Right ventricle myocardium superior (tissue), 1 donor: Measurements from ENCODE around the gene ZNF697. TPM values are rescaled to one million over a fixed set of nuclear protein-coding genes. Genes with fewer than 3 reads are reported as not detected.
A peak's percentile ranks its signal among the peaks of the same experiment; 100 is the strongest.
"Not testable (repeated sequence)": the region's sequence is repeated elsewhere in the genome, so short reads cannot be mapped to it uniquely, and the experiment has no call there.

Source experiments
- ATAC-seq: fragments of 200-7000 bp; cut with Tn5 transposase; one replicate; pipeline ENCODE4 v1.9.1; 2020; ENCODE audit warnings: mild to moderate bottlenecking; ENCODE audit not compliant: poor library complexity
- DNase-seq: peaks from one replicate; pipeline ENCODE4 v3.0.0-alpha.2; 2020
- intact Hi-C: fragments of 100-400 bp; cut with DNase I; formaldehyde crosslinking; loops from one replicate; pipeline ENCODE4 v1.11.2; 2022
- total RNA-seq: library from RNA; stranded (reverse); fragmentation: NEBNext Ultra II Directional; extraction: Animal tissue kit (Norgen Biotek cat#: 25700); gene quantifications from one replicate; pipeline ENCODE4 v1.2.1, GENCODE V29; 2021
- donor health status: DM: no; HTN: yes; CAD: no; lungs with severe emphysema.

Gene ZNF697
- total RNA-seq, 1 donor from 2014 or later: 9.2 TPM

DNA sequence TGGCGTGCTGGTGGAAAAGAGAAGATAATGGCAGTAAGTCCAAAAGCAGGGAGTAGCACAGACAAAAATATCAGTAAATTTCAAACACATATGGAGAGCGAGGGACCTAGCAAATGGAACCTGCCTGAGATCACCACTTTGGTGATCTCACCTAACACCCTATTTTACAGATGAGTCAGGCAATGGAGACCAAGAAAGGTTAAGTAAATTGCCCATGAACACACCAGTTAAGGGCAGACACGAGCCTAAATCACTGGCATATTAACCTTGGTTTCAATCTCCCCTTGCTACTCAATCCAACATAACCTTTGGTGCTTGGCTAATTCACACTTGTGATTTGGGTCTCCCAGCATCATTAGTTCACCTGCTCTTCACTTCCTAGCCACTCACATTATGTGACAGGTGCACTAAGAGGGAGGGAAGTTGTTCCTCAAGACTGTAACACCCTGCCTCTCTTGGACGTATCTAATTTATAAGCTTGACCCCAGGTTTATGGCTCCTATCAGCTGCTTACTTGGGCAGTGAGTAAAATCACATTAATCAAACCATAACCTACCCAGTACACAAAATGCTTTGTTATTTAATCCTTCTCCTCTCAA is 11.5 kb downstream of the ZNF697 start:
- intact Hi-C loops: no loop called here
- ATAC-seq (no peak), DNase-seq (no peak)

DNA sequence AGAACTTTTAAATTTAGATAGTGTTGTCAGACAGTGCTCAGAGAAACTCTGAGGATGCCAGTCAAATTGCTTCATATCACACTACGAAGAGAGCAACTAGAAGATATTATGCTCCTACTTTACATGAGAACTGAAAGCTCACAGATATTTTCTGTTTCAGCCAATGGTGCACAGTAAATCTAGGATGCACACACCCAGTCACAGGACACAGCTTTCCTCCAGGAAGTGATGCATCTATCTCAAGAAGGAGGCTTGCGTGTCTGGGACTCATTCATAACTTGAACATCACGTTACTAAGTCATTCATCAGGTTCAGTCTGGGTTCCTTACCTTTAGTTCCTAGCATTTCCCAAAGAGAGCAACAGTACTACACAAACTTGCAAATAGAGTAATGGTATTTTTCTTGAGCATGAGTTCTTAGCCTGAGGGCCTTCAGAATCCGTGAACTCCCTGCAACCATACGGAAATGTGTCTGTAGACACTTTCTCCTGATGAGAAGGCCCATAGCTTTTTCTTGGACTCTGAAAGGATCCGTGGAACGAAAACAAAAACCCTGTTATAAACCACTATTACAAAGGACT is 12.2 kb downstream of the ZNF697 start:
- no peak for DNase-seq
- no peak for ATAC-seq
- intact Hi-C loops: no loop called here

DNA sequence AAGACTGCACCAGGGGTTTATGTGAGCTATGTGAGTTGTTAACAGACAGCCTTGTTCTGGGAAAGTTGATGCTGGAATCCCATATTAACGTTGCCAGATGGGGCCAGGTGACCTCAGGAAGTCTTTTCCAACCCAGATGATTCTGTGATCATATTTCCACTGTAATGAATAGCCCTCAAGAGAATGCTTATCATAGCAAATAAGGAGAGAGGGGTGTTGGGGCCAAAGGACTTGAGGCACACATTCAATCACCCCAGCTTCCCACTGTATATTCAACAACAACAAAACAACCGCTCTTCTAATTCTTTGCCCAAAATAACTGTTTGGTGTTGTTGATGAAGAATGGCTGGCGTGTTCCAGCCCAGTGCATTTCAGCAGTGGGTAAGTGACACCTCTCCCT is 14.1 kb downstream of the ZNF697 start:
- DNase-seq (no peak), ATAC-seq (no peak)
- intact Hi-C loops: no loop called here

DNA sequence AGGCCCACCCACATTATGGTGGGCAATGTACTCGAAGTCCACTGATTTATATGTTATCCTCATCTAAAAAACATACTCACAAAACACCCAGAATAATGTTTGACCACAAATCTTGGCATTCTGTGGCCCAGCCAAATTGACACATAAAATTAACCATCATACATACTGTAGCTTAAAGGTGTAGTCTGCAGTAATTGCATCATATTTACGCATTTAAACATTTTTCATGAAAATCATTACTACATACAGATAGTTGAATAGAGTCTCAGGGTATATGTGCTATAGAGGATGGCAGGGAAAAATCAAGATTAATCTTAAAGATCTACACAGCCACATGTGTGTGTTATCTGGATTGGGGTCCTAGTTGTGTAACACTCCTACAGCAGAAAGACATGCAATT is 14.5 kb downstream of the ZNF697 start:
- intact Hi-C loops: no loop called here
- DNase-seq (no peak), ATAC-seq (no peak)

DNA sequence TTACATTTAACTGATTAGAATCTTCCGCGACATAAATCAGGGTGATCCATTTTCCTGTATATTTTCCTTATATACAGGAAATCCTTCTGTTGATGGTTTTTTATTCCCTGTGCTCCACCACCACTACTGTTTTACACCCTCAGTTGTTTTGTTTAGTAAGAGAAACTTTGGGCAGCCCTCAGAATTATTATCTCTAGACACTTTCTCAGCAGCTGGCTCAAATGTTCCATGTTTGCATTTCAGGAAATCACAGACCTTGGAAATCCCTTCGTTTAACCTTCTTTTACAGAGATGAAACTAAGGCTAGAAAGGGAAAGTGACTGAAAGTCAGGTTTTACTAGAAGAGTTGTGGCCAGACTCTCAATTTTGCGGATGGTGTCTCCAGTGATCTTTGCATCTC is 15.2 kb downstream of the ZNF697 start:
- intact Hi-C loops: no loop called here
- ATAC-seq: no peak
- no peak for DNase-seq

DNA sequence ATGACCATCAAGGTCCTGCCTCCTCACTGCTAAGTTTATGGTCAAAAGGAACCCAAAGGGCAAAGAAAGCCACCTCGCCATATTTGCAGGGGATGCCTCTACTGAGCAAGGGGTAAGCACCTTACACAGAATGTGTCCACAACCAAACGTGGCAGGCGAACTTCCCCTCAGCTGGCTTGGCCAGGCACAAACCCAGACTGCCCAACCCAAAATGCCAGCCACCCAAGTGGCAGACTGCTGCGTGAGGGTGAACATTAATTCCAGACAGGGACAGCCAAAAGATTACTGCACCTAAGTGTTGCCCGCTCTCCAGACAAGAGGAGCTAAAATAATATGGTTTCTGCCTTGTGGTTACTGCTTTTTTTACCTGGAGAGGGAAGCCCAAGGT is 16.0 kb downstream of the ZNF697 start:
- DNase-seq: peak; percentile 58
- intact Hi-C loops: no loop called here
- peak; percentile 60 for ATAC-seq

DNA sequence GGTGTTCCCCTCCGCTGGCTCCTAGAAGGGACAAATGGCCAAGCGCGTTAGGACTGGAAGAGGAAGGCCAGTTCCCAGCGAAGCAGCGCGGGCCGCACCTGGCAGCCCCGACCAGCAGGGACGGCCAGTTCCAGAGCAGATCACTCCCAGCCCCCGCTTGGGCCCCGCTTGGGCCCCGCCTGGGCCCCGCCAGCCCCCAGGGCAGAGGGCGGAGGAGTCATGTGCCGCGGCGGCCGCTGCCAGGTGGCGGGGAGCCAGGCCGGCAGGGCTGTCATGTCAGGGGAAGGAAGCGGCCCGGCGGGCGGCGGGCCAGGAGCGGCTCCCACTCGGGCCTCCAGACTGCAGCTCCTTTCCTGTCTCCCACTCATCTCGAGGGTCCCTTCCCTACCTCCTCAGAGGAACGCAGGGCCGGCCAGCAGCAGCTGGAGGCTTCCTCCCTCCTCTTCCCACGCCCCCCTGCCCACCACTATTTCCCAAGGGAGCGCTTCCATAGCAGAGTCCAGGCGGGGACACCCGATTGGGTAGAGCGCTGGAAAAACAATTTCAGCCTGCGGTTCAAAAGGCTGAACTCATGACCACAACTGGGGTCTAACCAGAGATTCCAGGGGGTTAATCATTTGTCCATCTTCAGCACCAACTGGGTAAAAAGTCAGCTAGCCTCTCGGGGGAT is 16.5 kb downstream of the ZNF697 start:
- ATAC-seq (peak; percentile 96), DNase-seq (peak; percentile 95)
- intact Hi-C loops: no loop called here

DNA sequence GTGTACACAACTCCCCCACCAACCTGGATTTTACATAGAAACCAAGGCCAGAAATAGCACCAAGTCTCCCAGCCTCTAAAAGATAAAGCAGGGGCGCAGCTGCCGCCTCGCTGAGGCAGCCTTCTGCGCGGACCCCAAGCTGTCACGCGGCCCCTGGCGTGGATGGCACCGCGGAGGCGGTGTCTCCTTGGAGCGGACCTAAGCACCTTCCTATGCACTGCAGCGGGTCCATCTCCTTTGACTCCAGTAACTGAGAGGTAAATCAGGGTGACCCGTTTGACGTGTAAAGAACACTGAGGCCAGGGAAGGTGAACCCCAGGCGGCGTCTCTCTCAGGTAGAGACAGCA is 17.0 kb downstream of the ZNF697 start:
- DNase-seq (no peak), ATAC-seq (peak; percentile 19)
- intact Hi-C loops: no loop called here

DNA sequence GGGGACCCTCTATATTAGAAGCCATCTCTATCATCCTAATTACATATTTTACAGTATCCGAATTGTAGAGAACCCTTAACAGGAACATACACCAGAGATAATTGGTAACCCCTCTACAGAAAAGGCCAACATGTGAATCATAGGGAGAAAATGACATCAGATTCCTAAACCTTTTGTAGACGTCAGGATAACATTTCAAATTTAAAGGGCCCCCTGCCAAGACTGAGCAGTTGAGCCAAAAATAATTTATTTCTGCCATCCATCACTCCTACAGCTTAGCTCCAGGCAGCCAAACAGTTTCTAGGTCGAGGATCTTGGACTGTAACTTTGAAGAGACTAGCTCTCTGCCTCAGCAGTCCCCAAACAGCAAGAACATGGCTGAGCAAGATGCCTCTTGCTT is 21.2 kb downstream of the ZNF697 start:
- no peak for DNase-seq
- intact Hi-C loops: no loop called here
- ATAC-seq: peak; percentile 21

DNA sequence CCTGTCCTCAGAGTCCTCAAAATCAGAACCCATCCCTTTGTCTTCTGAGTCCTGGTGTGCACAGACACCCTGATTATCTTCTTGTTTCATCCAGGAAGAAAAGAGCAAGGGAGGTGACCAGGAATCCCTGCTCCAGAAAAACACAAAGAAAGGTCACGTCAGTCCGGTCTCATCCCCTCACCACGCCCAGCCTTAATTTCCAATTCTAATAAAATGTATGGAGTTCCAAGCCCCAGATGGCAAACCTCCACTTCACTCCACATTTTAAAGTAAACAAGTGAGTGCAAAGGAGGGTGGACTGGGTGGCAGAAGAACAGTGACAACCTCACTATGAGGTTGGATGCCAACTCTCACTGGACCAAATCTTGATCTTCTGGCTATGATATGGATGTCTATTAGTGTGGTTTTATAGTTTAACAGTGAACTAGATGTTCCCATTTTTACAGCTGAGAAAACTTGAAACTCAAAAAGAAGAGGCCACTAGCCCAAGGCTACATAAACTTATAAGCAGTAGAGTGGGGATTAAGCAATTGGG is 22.0 kb downstream of the ZNF697 start:
- DNase-seq (no peak), ATAC-seq (no peak)
- intact Hi-C loops: no loop called here

DNA sequence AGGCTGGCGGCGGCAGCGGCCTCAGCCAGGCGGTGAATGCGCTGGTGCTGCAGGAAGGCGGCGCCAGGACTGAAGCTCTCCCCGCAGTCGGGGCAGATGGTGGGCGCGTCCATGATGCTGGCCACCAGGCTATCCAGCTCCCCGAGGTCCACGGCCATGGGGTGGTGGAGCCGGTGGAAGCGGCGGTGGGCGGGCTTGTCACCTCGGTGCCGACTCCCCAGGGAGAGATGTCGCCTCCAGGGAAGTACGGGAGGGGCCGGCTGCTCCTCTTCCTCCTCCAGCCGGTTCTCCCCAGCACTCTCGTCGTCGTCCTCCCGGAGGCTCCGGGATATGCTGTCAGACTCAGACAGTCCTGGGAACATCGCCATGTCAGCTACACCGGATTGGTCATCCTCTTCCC is 24.4 kb downstream of the ZNF697 start:
- ATAC-seq: no peak
- intact Hi-C loops: no loop called here
- DNase-seq: no peak

DNA sequence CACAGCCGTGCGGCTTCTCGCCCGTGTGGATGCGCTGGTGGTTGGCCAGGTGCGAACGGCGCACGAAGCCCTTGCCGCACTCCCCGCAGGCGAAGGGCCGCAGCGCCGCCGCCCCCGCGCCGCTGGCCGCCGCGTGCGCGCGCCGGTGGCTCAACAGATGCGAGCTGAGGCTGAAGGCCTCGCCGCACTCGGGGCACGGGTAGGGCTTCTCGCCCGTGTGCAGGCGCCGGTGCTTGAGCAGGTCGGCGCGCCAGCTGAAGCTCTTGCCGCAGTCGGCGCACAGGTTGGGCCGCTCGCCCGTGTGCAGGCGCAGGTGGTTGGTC is 24.9 kb downstream of the ZNF697 start:
- intact Hi-C loops: no loop called here
- ATAC-seq (no peak), DNase-seq (no peak)

DNA sequence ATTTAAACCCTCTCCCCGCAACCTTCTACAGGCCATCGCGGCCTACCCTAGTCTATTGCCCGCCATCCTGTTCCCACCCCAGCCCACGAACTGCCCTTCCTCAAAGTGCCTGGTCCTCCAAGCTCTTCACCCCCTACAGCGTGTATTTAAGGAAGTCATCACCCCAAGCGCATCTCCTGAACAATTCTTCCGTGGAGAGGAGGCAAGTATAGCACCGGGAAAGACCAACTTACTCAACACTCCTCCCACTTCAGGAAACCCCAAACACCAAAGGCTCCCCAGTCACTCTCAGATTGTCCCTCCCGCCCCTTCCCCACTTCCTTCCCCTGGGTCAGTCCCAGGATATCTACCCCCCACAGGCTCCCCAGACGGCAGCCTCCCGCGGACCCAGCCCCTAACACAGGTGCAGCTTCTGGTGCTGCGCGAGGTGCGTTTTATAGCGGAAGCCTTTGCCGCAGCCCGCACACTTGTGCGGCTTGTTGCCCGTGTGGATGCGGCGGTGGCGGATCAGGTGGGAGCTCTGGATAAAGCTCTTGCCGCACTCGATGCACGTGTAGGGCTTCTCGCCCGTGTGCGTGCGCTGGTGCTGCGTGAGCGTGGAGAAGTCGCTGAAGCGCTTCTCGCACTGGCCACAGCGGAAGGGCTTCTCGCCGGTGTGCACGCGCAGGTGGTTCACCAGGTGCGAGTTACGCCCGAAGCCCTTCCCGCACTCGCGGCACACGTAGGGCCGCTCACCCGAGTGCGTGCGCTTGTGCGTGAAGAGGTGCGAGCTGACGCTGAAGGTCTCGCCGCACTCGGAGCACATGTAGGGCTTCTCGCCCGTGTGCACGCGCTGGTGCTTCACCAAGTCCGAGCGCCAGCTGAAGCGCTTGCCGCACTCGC is 25.5 kb downstream of the ZNF697 start:
- DNase-seq (no peak), ATAC-seq (no peak)
- intact Hi-C loops: no loop called here

DNA sequence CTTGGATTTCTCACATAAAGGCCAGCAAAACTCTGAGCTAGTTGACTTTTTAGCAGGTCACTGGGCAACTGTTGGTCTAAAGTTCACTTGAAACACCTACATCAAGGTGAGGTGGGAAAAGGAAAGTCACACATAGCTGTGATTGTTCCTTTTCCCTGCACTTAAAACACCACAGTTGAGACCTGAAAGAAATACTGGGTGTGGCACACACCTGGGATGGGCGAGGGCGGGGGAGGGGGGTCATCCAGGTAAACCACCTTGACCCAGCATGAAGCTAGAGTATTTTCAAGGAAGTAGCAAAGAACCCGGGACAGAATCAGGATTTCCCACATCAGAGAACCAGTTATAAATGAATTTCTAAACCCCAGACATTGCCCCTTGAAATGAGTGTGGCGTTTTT is 26.4 kb downstream of the ZNF697 start:
- ATAC-seq: no peak
- intact Hi-C loops: no loop called here
- DNase-seq: no peak

DNA sequence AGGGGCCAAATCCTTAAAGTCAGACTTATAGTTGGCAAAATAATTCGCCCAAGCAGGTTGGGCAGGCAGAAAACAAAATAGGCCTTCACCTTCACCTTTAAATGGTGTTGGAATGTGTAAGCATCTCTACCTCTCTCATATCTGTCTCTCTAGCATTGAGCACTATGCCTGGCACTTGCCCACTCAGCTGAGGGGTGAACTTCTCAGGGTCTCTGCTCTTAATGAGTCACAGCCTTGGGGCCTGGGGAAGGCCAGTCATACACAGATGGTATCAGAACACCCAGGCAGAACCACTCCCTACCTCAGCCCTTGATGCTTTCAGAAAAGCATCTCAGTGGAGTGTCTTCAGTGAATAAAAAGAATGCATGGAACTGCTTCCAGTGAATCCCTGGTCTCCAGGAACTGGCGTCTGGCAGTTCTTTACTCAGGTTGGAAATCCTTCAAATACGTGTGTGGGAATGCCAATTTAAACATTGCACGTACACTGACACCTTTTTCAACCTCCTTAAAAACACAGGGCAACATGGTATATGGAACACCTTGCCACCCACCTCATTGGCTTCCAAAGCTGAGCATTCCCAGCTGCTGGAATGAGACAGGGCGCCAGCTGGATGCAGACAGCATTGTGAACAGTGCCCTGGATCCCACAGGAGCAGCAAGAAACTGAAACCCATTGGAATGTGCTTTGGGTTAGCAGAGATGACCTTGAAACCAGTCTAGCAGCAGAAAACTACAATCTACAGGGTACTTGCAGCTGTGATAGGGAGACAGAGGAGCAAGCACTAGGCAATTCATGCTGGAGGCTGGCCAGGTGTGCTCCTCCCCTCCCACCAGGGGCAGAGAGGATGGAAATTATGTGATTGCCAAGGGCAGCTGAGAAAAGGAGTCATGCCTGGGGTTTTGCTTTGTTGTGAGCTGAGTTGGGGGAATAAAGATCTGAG is 30.0 kb downstream of the ZNF697 start:
- intact Hi-C loops: no loop called here
- ATAC-seq (no peak), DNase-seq (no peak)

DNA sequence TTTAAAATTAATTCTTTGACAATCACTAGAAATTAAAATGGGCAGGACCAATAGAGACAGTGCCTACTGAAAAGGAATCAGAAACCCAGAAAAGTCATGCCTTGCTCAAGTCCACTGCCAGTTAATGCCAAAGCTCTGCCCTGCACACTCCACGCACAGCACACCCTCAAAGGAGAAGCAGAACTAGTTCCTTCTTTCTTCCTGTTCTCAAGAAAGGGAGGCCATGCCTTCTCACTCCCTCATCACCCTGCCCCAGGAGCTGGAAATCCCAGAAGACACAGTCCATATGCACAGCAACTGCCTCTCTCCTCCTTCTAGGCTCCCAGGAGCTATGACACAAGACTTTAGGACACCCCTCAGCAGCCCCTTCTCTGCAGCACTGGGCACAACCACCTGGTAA is 31.3 kb downstream of the ZNF697 start:
- intact Hi-C loops, ATAC-seq, DNase-seq: not testable (repeated sequence)

DNA sequence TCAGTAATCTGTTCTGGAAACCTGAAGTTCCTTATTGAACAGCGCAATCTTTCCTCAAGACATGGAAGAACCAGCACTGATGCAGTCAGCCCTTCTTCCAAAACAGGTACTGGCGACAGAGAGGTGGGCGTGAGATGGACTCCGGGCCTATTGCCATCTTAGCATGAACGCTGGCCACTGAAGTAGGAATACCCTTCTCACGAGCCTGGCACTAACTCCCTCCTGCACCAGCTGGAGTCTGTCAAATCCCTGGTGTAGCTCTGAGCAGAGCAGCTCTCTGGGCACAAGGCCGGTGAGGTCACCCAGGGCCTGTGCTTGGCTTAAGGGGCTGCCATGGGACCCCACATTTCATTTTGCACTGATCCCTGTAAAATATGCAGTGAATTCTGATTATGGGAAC is 33.0 kb downstream of the ZNF697 start:
- ATAC-seq: peak; percentile 60
- intact Hi-C loops: not testable (repeated sequence)

More for the DNA sequence above, 33.0 kb downstream of the ZNF697 start:
- DNase-seq: not testable (repeated sequence)
